Neural cell (in vitro differentiated cells): ENCODE results near the gene SGCE. TPM values are rescaled to one million over a fixed set of nuclear protein-coding genes. Genes with fewer than 3 reads are reported as not detected.

Source experiments
- H2AFZ ChIP-seq: fragments of 200-600, 300-800 bp; sonication (generic), shearing (Covaris generic); 2 replicates; pipeline ENCODE4 v1.6.0; 2014; ENCODE audit warnings: low read depth, mild to moderate bottlenecking, antibody characterized with exemption, low read length, moderate library complexity
- H3F3A ChIP-seq: fragments of 200-600 bp; shearing (Covaris generic); 2 replicates; pipeline ENCODE4 v1.6.1; 2016; ENCODE audit warnings: mild to moderate bottlenecking, moderate library complexity, mixed read lengths, antibody characterized with exemption, low read length; ENCODE audit not compliant: insufficient read depth, poor library complexity, severe bottlenecking
- H3K27ac ChIP-seq: fragments of 200-600, 300-800 bp; sonication (generic), shearing (Covaris generic); 2 replicates; pipeline ENCODE4 v1.5.1; 2014; ENCODE audit warnings: mild to moderate bottlenecking, low read length, moderate library complexity
- H3K27me3 ChIP-seq: fragments of 300-800, 200-600 bp; sonication (generic), shearing (Covaris generic); 2 replicates; pipeline ENCODE4 v1.6.0; 2014; ENCODE audit warnings: mild to moderate bottlenecking, low read depth, low read length, moderate library complexity; ENCODE audit not compliant: insufficient read depth
- H3K36me3 ChIP-seq: fragments of 300-800, 200-600 bp; sonication (generic), shearing (Covaris generic); 2 replicates; pipeline ENCODE4 v1.5.1; 2014; ENCODE audit warnings: mild to moderate bottlenecking, antibody characterized with exemption, low read length, moderate library complexity; ENCODE audit not compliant: insufficient read depth
- H3K4me2 ChIP-seq: fragments of 300-800, 200-600 bp; sonication (generic), shearing (Covaris generic); 2 replicates; pipeline ENCODE4 v1.6.0; 2014; ENCODE audit warnings: mild to moderate bottlenecking, low read length
- H3K4me3 ChIP-seq: fragments of 300-800, 200-600 bp; sonication (generic), shearing (Covaris generic); 2 replicates; pipeline ENCODE4 v1.5.1; 2014; ENCODE audit warnings: mild to moderate bottlenecking, low read length, moderate library complexity
- H3K79me2 ChIP-seq: fragments of 200-600 bp; shearing (Covaris generic); replicated peaks from 2 replicates; pipeline ENCODE4 v1.6.0; 2014; ENCODE audit warnings: mild to moderate bottlenecking, low read length, moderate library complexity; ENCODE audit not compliant: insufficient read depth
- H3K9ac ChIP-seq: fragments of 300-800, 200-600 bp; sonication (generic), shearing (Covaris generic); 2 replicates; pipeline ENCODE4 v1.6.1; 2016; ENCODE audit warnings: mild to moderate bottlenecking, low read length, mixed read lengths
- H3K9me2 ChIP-seq: fragments of 200-600 bp; shearing (Covaris generic); 2 replicates; pipeline ENCODE4 v1.6.1; 2016; ENCODE audit warnings: mild to moderate bottlenecking, low read length, mixed read lengths; ENCODE audit not compliant: insufficient read depth
- H3K9me3 ChIP-seq: fragments of 200-600, 300-800 bp; sonication (generic), shearing (Covaris generic); 2 replicates; pipeline ENCODE4 v1.6.1; 2016; ENCODE audit warnings: mild to moderate bottlenecking, mixed run types, low read length, moderate library complexity, mixed read lengths
- H4K20me1 ChIP-seq: fragments of 200-600 bp; shearing (Covaris generic); 2 replicates; pipeline ENCODE4 v1.6.1; 2016; ENCODE audit warnings: mild to moderate bottlenecking, mixed run types; ENCODE audit not compliant: insufficient read depth
- CTCF ChIP-seq: fragments of 450-650 bp; IDR thresholded peaks from 2 replicates; pipeline ENCODE4 v1.5.1; 2014; ENCODE audit warnings: antibody characterized with exemption, mild to moderate bottlenecking, moderate library complexity; ENCODE audit not compliant: poor library complexity, severe bottlenecking
- EP300 ChIP-seq: fragments of 450-650 bp; conservative IDR thresholded peaks from 2 replicates; pipeline ENCODE4 v1.6.1; 2014; ENCODE audit warnings: antibody characterized with exemption, mild to moderate bottlenecking, moderate library complexity; ENCODE audit not compliant: poor library complexity, severe bottlenecking
- EZH2 ChIP-seq: fragments of 200-600, 300-800 bp; shearing (Covaris generic), sonication (generic); IDR thresholded peaks from 2 replicates; pipeline ENCODE4 v1.6.1; 2014; ENCODE audit warnings: antibody characterized with exemption, low read length, borderline replicate concordance, mild to moderate bottlenecking; ENCODE audit not compliant: insufficient read depth, poor library complexity, severe bottlenecking
- MXI1 ChIP-seq: fragments of 450-650 bp; conservative IDR thresholded peaks from 2 replicates; pipeline ENCODE4 v1.6.1; 2014; ENCODE audit warnings: antibody characterized with exemption, mild to moderate bottlenecking; ENCODE audit not compliant: poor library complexity, severe bottlenecking
- POLR2AphosphoS5 ChIP-seq: IDR thresholded peaks from 2 replicates; pipeline ENCODE4 v1.6.1; 2012
- RAD21 ChIP-seq: fragments of 450-650 bp; conservative IDR thresholded peaks from 2 replicates; pipeline ENCODE4 v1.6.1; 2014; ENCODE audit warnings: antibody characterized with exemption, mild to moderate bottlenecking, moderate library complexity
- REST ChIP-seq: IDR thresholded peaks from 2 replicates; pipeline ENCODE4 v1.6.1; 2012; ENCODE audit warnings: borderline replicate concordance
- SMC3 ChIP-seq: fragments of 450-650 bp; conservative IDR thresholded peaks from 2 replicates; pipeline ENCODE4 v1.6.1; 2014; ENCODE audit warnings: antibody characterized with exemption, mild to moderate bottlenecking, moderate library complexity; ENCODE audit not compliant: poor library complexity
- TAF1 ChIP-seq: IDR thresholded peaks from 2 replicates; pipeline ENCODE4 v1.6.1; 2012; ENCODE audit warnings: low read depth
- polyA plus RNA-seq: library from polyadenylated mRNA; depleted of rRNA; stranded (reverse); fragments of >200 nt; gene quantifications from 2 replicates; pipeline ENCODE4 v1.2.3, GENCODE V29; 2014

The SGCE gene
- polyA plus RNA-seq, 1 donor from 2014 or later, result 94.6 TPM

- no peak overlapping the region for H2AFZ ChIP-seq
- H3K9ac ChIP-seq, result no peak overlapping the region
- TF ChIP-seq POLR2AphosphoS5, result no peak
- no peak for TF ChIP-seq MXI1
- no peak for TF ChIP-seq CTCF
- no peak for TF ChIP-seq RAD21
- no peak for TF ChIP-seq SMC3
- no peak for TF ChIP-seq EP300
- no peak for TF ChIP-seq EZH2
- TF ChIP-seq TAF1, result no peak
- TF ChIP-seq REST, result no peak
- no peaks in the 10 kb centered on the region for H3K27me3 ChIP-seq
- no peak overlapping the region for H3K27ac ChIP-seq
- no peak overlapping the region for H3K4me2 ChIP-seq
- no peaks in the 10 kb centered on the region for H3K9me2 ChIP-seq
- no peak overlapping the region for H3K4me3 ChIP-seq
- no peaks in the 10 kb centered on the region for H3K79me2 ChIP-seq
- H4K20me1 ChIP-seq, result no peaks in the 10 kb centered on the region
- peaks cover 4% of the 10 kb centered on the region for H3K36me3 ChIP-seq
- H3F3A ChIP-seq, result no peaks in the 10 kb centered on the region
- no peaks in the 10 kb centered on the region for H3K9me3 ChIP-seq
Measured at GRCh38 chr7:94547126-94547525, 108.8 kb downstream of the SGCE start.

GRCh38 chr7:94540428-94540827 lies 115.5 kb downstream of the SGCE start:
- Histone ChIP-seq H3K36me3 (no peaks in the 10 kb centered on the region), H3K27ac (no peak overlapping the region), H3K4me2 (no peak overlapping the region), H3K79me2 (no peaks in the 10 kb centered on the region), H3K9me3 (no peaks in the 10 kb centered on the region), H3K27me3 (no peaks in the 10 kb centered on the region), H3K4me3 (no peak overlapping the region), H3F3A (no peaks in the 10 kb centered on the region), H2AFZ (no peak overlapping the region), H3K9me2 (no peaks in the 10 kb centered on the region), H4K20me1 (no peaks in the 10 kb centered on the region), H3K9ac (no peak overlapping the region)
- no peak for TF ChIP-seq MXI1
- no peak for TF ChIP-seq POLR2AphosphoS5
- TF ChIP-seq CTCF, result no peak
- TF ChIP-seq SMC3, result no peak
- no peak for TF ChIP-seq REST
- no peak for TF ChIP-seq EP300
- no peak for TF ChIP-seq RAD21
- no peak for TF ChIP-seq TAF1
- no peak for TF ChIP-seq EZH2
